NCI-H1417 (cell line): ENCODE results near the gene TOGARAM2.
"Not testable (repeated sequence)": the region's sequence is repeated elsewhere in the genome, so short reads cannot be mapped to it uniquely, and the experiment has no call there.

Source experiments
- DNase-seq, 3 experiments: peaks; one replicate each; lab custom pipeline; 2025; lab: John Stamatoyannopoulos, UW

TOGARAM2 gene

DNA sequence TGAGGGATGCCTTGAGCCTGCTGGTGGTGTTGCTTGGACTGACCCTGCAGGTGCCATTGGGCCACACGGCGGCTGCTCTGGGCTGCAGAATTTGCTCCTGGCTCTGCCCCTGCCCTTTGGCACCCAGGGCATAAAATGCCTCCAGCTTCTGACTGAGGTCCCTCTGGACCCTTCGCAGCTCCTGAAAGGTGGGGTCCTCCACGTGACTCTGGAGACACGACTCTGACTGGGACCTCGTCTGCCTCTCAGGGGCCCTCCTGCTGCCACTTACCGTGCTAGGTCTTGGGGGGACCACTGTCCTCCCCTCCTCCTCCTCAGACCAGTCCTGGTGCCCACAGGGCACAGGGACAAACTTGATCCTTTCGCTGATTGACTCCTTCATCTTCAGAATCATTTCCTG, 91.2 kb downstream of the TOGARAM2 start:
- DNase-seq: no peak

DNA sequence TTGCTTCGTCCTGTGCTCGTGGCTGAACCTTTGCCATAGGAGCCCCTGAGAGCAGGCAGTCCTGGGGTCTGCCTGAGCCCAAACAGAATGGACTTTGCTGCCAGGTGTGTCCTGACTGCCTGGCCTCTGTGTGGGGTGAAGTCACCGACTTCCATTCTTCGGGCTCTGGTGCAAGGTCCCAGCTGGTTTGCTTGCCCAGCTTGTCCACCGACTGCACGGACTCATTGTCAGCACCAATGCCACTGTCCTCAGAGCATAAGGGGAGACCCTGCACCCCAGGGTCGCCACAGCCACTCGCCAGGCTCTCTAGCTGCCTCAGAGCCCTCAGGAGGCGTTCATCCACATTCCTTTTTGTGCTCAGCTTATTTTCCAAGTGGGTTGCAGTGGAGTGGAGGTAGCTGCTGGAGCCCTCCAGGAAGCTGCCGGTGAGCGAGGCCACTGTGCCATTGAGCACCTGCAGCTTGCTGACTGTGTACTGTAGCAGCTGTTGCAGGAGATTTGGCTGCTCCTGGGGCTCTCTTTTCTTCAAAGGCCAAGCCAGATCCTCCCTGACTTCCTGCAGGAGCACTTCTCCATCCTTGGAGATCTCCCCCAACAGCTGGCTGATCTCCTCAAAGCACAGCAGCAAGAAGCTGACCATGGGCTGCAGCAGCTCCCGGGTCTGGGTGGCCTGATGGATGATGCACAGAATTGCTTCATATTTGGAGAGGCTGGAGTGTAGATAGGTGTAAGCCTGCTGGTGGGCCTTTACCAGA, 92.0 kb downstream of the TOGARAM2 start:
- DNase-seq: no peak

- DNase-seq: no peak
These were observed 92.8 kb downstream of the TOGARAM2 start for GRCh38 chr2:29073933-29074332.

GRCh38 chr2:29074411-29074810, 93.3 kb downstream of the TOGARAM2 start, which contains the start of gene PCARE:
Gene PCARE (minus strand): TSS chr2:29074523. CDS start chr2:29074261, 262 bp downstream.
- DNase-seq: no peak

GRCh38 chr2:29075894-29076705, 95.0 kb downstream of the TOGARAM2 start:
- DNase-seq: no peak

- no peak for DNase-seq
These were observed 98.8 kb downstream of the TOGARAM2 start for GRCh38 chr2:29079887-29080286.

GRCh38 chr2:29080886-29081743, 100.0 kb downstream of the TOGARAM2 start:
- DNase-seq: no peak

- no peak for DNase-seq
These were observed 101.9 kb downstream of the TOGARAM2 start for GRCh38 chr2:29082804-29083495.

GRCh38 chr2:29084554-29084953, 103.5 kb downstream of the TOGARAM2 start:
- no peak for DNase-seq

DNA sequence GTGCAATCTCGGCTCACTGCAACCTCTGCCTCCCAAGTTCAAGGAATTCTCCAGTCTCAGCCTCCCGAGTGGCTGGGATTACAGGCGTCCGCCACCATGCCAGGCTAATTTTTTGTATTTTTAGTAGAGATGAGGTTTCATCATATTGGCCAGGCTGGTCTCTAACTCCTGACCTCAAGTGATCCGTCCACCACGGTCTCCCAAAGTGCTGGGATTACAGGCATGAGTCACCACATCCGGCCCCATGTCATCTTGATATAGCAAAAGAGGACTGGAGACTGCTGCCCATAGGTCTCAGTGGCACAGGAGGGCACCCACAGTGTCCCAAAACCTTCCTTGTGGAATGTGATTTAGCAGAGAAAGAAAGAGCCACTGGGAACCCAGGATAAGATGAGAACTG, 109.2 kb downstream of the TOGARAM2 start:
- DNase-seq: not testable (repeated sequence)

DNA sequence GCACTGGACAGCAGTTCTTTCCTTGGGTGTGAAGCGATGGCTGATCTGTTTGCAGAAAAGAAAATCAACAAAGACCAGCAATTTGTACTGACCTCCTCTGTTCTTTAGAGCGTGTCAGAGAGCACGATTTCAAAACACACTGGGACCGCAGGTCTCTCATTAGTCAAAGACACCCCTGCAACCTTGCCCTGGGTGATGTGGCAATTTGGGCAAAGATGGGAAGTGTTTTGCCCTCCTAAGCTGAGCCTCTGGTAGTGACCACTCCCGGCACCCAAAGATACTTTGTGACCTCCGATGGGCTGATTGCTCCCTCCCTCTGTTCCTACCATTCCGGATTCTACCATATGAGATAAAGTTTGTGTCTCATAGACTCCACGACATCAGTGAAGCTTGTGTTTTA, 115.9 kb downstream of the TOGARAM2 start:
- DNase-seq: no peak

GRCh38 chr2:29097569-29097968, 116.5 kb downstream of the TOGARAM2 start:
- DNase-seq: peak in 2 of 3 experiments; percentile 24 to 66

DNA sequence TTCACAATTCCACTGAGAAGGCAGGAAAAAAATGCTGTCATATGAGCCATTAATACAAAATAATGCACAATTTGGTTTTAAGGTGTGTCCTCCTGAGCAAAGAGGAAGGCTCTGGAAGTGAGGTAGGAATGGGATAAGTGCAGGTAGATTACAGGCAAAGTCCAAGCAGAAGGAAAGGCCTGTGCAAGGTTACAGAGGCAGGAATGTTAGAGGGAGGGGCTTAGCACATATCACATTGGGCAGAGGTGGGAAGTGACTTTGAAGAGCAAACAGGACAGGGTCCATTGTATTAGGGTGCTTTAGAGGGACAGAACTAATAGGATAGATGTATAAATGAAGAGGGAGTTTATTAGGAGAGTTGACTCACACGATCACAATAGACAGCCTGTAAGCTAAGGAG, 119.5 kb downstream of the TOGARAM2 start:
- DNase-seq: no peak
